Ovary (tissue), 9 donors: ENCODE data around the gene CLCN1. TPM values are rescaled to one million over a fixed set of nuclear protein-coding genes. Genes with fewer than 3 reads are reported as not detected.

ENCODE experiments used
- DNase-seq, 5 donors: peaks; one replicate each; pipeline ENCODE4 v3.0.0-alpha.2; 2019 to 2020
- H3K27ac ChIP-seq, 2 donors: fragments of 200-600 bp; one replicate each; pipeline versions ENCODE4 v1.5.1 to v1.8.0; 2019 to 2022
- H3K27me3 ChIP-seq: fragments of 200-600 bp; one replicate; pipeline ENCODE4 v1.8.0; 2022
- H3K36me3 ChIP-seq: fragments of 200-600 bp; sonication (generic); one replicate; pipeline ENCODE4 v1.5.1; 2019
- H3K4me1 ChIP-seq: one replicate; pipeline ENCODE4 v1.8.1; 2013; ENCODE audit warnings: mild to moderate bottlenecking, moderate library complexity; ENCODE audit not compliant: insufficient read depth
- H3K4me3 ChIP-seq: fragments of 200-600 bp; sonication (generic); one replicate; pipeline ENCODE4 v1.5.1; 2017
- H3K9me3 ChIP-seq, 2 donors: fragments of 200-600 bp in 1 of 2; sonication (generic) in 1 of 2; one replicate each; pipeline versions ENCODE4 v1.5.1 to v1.8.1; 2013 to 2019; ENCODE audit warnings: mild to moderate bottlenecking in 1 of 2, moderate library complexity in 1 of 2
- EP300 ChIP-seq: sonication (generic); formaldehyde crosslinking; IDR thresholded peaks from one replicate; pipeline ENCODE4 v1.6.1; 2017; ENCODE audit warnings: antibody characterized with exemption
- POLR2A ChIP-seq: fragments of 450-650 bp; IDR thresholded peaks from one replicate; pipeline ENCODE4 v1.6.1; 2017; ENCODE audit warnings: antibody characterized with exemption, mild to moderate bottlenecking, moderate library complexity
- WGBS, 3 donors: extraction: QIAGEN DNeasy Blood & Tissue Kit in 1 of 3; methylation state at CpG; one replicate each; pipeline versions ENCODE4 v1.1.5 to v1.1.7; 2013 to 2017; 5-methylcytosine and 5-hydroxymethylcytosine counted together
- intact Hi-C, 4 donors: fragments of 100-400 bp; cut with DNase I; formaldehyde crosslinking; loops; one replicate each; pipeline versions ENCODE4 v1.11.0 to v1.15.1; 2022 to 2023
- polyA plus RNA-seq, 2 donors: library from polyadenylated mRNA; stranded (reverse); fragments of 200-250 nt in 1 of 2; fragments of 350-450 nt in 1 of 2; fragmentation: Illumina TruSeq in 1 of 2; extraction: RNeasy Lipid Tissue Mini Kit (QIAGEN cat#74804) in 1 of 2; gene quantifications; one replicate each; pipeline ENCODE4 v1.2.3, GENCODE V29; 2013 to 2014
- total RNA-seq, 7 donors: library from RNA; depleted of rRNA in 2 of 7; stranded (reverse); fragments of >200 nt in 2 of 7; fragmentation: NEBNext Ultra II Directional in 3 of 7; extraction: Animal tissue kit (Norgen Biotek cat#: 25700) in 3 of 7; gene quantifications; one replicate each; pipeline versions ENCODE4 v1.1.0 to v1.2.4, GENCODE V29; 2016 to 2023
- TF ChIP-seq, protein P1 (sequence below), 3 donors: fragments of 450-650 bp in 2 of 3; fragments of 200-600 bp in 1 of 3; IDR thresholded peaks; one replicate each; pipeline versions ENCODE4 v1.5.1 to v1.8.0; 2016 to 2022; ENCODE audit warnings: antibody characterized with exemption in 3 of 3, mild to moderate bottlenecking in 1 of 3
- donor health status: DM: no; HTN: no; CAD: no; lungs with moderate emphysema.
- donor health status: DM: no; HTN: no; CAD: no.
- donor health status: Bipolar disorder and iron deficiency.
- donor health status: DM: yes; HTN: yes; CAD: no.
- donor health status: DM: no; HTN: no; CAD: no.
- donor health status: DM: yes; HTN: yes; CAD: no.

Gene CLCN1
- total and polyA plus RNA-seq, 9 donors = 0.10 TPM; not detected in 8

DNA sequence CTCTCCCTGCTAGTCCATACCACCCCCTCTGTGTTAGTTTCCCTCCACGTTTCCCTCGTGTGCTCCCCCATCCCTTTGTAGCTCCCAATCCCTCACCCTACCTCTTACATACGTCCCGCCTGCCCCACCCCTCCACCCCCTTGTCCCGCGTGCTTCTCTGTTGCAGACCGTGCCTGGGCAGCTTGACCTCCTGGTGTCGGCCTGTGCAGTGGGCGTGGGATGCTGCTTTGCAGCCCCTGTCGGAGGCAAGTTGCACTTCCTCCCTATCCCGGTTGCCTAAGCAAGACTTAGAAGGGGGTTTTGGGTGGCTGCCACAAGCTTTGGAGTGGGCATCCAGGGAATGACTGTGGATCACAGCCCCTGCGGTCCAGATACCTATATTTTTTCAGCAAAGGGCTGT lies 7.7 kb downstream of the CLCN1 start:
- 38 to 61% (median 42%) methylated on average over 12 of the region's 12 CpGs for WGBS, 3 donors
- H3K4me3 ChIP-seq = no peak overlapping the region
- TF ChIP-seq, protein P1, sequence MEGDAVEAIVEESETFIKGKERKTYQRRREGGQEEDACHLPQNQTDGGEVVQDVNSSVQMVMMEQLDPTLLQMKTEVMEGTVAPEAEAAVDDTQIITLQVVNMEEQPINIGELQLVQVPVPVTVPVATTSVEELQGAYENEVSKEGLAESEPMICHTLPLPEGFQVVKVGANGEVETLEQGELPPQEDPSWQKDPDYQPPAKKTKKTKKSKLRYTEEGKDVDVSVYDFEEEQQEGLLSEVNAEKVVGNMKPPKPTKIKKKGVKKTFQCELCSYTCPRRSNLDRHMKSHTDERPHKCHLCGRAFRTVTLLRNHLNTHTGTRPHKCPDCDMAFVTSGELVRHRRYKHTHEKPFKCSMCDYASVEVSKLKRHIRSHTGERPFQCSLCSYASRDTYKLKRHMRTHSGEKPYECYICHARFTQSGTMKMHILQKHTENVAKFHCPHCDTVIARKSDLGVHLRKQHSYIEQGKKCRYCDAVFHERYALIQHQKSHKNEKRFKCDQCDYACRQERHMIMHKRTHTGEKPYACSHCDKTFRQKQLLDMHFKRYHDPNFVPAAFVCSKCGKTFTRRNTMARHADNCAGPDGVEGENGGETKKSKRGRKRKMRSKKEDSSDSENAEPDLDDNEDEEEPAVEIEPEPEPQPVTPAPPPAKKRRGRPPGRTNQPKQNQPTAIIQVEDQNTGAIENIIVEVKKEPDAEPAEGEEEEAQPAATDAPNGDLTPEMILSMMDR (IDR thresholded peaks at IDR 0.05) = no peak
- TF ChIP-seq EP300 (no peak), POLR2A (no peak)
- no peaks in the 10 kb centered on the region for H3K27me3 ChIP-seq
- no peak overlapping the region for H3K27ac ChIP-seq
- H3K36me3 ChIP-seq = no peaks in the 10 kb centered on the region
- no peaks in the 10 kb centered on the region for H3K9me3 ChIP-seq
- no peak for DNase-seq
- intact Hi-C loops = no loop called here
- peaks cover 2% of the 10 kb centered on the region for H3K4me1 ChIP-seq

DNA sequence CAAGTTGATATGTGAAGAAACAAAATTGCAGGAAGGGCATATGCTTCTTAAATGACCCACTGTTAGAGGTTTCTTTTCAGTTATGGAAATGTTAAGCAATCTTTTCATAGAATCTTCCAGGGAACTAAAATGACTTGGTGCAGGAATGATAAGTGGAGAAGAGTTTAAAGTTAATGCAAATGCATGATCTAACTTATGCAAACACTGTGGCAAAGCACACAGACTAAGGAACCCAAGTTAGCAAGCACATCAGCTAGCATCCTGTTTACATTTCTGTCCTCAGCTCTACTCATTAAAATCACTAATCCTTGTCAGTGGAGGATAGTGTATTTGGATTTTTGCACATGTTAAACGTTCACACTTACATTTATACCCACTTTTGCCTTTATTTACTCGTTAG lies 9.3 kb downstream of the CLCN1 start:
- DNase-seq = no peak
- H3K4me1 ChIP-seq = peaks cover 2% of the 10 kb centered on the region
- no peaks in the 10 kb centered on the region for H3K36me3 ChIP-seq

DNA sequence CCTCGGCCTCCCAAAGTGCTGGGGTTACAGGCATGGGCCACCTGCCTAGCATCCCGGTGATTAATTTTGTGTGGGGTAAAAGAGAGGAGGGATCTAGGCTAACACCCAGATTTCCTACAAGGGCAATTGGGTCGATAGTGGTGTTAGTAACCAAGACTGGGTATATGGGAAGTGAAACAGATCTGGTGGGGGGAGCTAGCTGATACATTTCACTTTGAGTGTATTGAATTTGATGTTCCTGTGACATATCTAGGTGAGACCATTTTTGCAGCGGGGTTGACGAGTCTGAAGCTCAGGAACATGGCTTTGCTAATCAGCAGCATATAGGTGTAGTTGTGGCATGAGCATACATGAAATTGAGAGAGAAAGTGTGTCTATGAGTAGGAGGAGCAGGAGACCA lies 12.0 kb downstream of the CLCN1 start:
- no peaks in the 10 kb centered on the region for H3K36me3 ChIP-seq
- H3K9me3 ChIP-seq = no peaks in the 10 kb centered on the region
- 89 to 98% (median 95%) methylated on average over 5 of the region's 5 CpGs for WGBS, 3 donors
- TF ChIP-seq EP300 (no peak), POLR2A (no peak)
- TF ChIP-seq, protein P1 (IDR thresholded peaks at IDR 0.05) = no peak
- no peak overlapping the region for H3K4me3 ChIP-seq
- intact Hi-C loops = no loop called here
- no peaks in the 10 kb centered on the region for H3K27me3 ChIP-seq
- no peak overlapping the region for H3K27ac ChIP-seq
- no peak for DNase-seq
- peaks cover 2% of the 10 kb centered on the region for H3K4me1 ChIP-seq

More for the DNA sequence above, 9.3 kb downstream of the CLCN1 start:
- Histone ChIP-seq H3K27ac (no peak overlapping the region), H3K27me3 (no peaks in the 10 kb centered on the region), H3K9me3 (no peaks in the 10 kb centered on the region), H3K4me3 (no peak overlapping the region)
- TF ChIP-seq, protein P1 (IDR thresholded peaks at IDR 0.05) = no peak
- no peak for TF ChIP-seq EP300
- no peak for TF ChIP-seq POLR2A
- 16 to 47% (median 19%) methylated on average over 2 of the region's 2 CpGs for WGBS, 3 donors
- intact Hi-C loops = no loop called here

DNA sequence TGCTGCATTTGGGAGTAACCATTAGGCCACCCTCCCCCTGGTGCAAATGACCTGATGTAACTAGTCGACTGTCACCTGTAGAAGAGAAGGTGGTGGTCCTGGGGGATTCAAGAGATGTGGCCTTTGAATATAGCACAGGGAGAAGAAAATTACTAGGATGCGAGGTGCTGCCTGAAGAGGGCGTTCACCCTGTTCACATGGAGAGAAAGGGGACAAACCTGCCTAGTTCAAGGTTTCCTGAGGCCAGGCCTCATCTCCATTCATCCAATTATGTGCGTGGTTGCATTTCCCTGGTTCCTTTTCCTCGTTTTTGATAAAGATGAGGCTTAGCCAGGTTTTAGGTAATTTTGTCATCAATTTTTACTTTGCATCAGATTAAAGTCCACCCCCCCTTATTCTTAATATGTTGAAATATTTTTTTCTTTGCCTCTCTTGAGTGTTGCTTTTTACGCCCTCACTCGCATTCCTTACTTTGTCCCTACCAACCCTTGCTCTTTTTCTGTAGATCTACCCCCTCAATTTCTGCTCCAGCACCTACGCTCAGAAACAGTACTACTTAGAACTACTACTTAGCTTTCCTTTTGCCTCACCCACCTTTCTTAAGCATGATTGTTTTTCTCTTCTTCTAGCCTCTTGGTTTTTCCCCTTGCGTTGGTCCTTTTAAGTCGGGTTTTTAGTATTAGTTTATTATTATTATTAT lies 13.7 kb downstream of the CLCN1 start:
- Histone ChIP-seq H3K4me3 (no peak overlapping the region), H3K36me3 (no peaks in the 10 kb centered on the region), H3K4me1 (no peaks in the 10 kb centered on the region), H3K9me3 (no peaks in the 10 kb centered on the region), H3K27ac (no peak overlapping the region), H3K27me3 (no peaks in the 10 kb centered on the region)
- DNase-seq = no peak
- TF ChIP-seq EP300 (no peak), POLR2A (no peak)
- TF ChIP-seq, protein P1 (IDR thresholded peaks at IDR 0.05) = no peak
- intact Hi-C loops = no loop called here
- WGBS, 3 donors = 89 to 92% (median 92%) methylated on average over 10 of the region's 10 CpGs
